Measurements from ENCODE around the gene OR52A1.
"Not testable (repeated sequence)": the region's sequence is repeated elsewhere in the genome, so short reads cannot be mapped to it uniquely, and the experiment has no call there.

The OR52A1 gene

DNA sequence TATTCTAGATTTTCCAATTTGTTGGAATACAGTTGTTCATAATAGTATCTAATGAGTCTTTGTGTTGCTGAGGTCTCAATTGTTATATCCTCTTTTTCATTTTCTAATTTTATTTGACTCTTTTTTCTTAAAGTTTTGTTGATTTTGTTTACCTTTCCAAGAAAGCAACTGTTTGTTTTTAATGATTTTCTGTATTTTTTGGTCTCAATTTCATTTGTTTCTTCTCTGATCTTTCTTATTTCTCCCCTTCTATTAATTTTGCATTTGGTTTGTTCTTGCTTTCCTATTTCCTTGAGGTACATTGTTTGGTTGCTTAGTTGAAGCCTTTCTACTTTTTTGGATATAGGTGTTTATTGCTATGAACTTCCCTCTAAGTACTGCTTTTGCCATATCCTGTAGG lies 5.2 kb upstream of the OR52A1 start:
- no peak for DNase-seq (ENCODE audit: low read depth)
- no peak for TF ChIP-seq CTCF (IDR thresholded peaks at IDR 0.05; ENCODE audit: low read length, missing control alignments)
- no peak overlapping the region for H3K4me3 ChIP-seq (replicated peaks; ENCODE audit: low read depth, low read length)

DNA sequence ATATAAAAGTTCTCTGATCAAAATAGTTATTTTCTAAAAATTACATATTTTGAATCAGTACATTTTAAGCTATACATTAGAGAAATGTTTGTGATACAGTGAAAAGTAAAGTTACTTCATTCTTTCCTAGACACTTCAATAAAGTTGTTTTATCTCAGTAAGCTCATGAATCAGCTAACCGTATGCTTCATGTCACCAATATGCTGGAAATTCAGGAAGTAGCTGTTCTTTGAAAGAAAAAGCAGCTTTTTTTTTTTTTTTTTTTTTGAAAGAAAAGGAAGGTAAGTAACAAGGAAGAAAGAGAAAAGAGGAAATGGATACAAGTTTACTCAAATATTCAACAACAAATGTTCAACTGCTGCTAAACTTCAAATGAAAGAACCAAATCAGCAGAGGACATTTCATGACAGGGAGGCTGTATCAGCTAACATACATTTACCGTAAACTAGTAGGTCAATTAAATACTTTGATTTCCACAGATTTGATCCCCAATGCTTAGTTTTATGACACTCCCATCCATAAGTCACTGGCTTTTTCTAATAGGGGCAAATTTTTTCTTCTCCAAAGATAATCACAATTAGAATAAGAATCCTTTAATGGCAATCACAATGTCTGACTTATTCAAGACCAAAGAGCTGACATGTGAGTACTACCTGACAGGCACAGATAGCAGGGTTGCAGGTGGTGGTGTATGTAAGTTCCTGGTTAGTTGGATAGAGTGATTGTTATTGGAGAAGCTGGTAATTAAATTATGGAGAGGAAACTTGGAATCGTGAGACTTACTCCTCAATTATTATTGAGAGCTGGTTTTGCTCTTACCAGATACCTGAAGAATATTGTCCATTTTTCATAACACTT lies 754 bp downstream of the OR52A1 start:
- H3K4me3 ChIP-seq (replicated peaks; ENCODE audit: low read depth, low read length), result no peak overlapping the region
- TF ChIP-seq CTCF (IDR thresholded peaks at IDR 0.05; ENCODE audit: low read length, missing control alignments), result no peak
- DNase-seq (ENCODE audit: low read depth), result no peak

- DNase-seq (ENCODE audit: low read depth), result no peak
- no peak overlapping the region for H3K4me3 ChIP-seq (replicated peaks; ENCODE audit: low read depth, low read length)
- no peak for TF ChIP-seq CTCF (IDR thresholded peaks at IDR 0.05; ENCODE audit: low read length, missing control alignments)
Observed at GRCh38 chr11:5151713-5152153, 2.8 kb downstream of the OR52A1 start.

GRCh38 chr11:5144206-5144605 lies 10.4 kb downstream of the OR52A1 start:
- DNase-seq (ENCODE audit: low read depth); H3K4me3 ChIP-seq (replicated peaks; ENCODE audit: low read depth, low read length): not testable (repeated sequence)

DNA sequence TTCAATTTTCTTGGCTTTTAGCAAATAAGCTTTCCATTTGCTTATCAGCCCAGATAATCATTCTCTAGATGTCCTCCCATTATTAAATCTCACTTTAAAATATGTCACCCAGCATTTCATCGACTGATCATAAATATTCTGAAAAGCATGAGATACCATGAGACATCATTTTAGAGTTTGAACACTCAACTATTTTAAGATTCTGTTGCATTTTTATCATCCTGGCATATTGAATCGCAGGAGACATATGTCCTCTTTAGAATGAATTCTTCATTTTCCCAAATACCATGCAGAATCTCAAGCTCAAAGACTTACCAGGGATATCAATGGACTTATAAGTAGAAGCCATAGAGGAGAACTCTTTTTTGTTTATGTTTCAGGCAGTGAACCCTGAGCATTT lies 16.6 kb downstream of the OR52A1 start, which contains the start of gene OR52A5:
OR52A5 (minus strand) TSS at position 361 of the 400 bp plus-strand sequence. CDS start 5,714 bp downstream, outside the sequence.
- no peak for DNase-seq (ENCODE audit: low read depth)
- H3K4me3 ChIP-seq (replicated peaks; ENCODE audit: low read depth, low read length), result no peak within 1 kb of the TSS
- no peak for TF ChIP-seq CTCF (IDR thresholded peaks at IDR 0.05; ENCODE audit: low read length, missing control alignments)

DNA sequence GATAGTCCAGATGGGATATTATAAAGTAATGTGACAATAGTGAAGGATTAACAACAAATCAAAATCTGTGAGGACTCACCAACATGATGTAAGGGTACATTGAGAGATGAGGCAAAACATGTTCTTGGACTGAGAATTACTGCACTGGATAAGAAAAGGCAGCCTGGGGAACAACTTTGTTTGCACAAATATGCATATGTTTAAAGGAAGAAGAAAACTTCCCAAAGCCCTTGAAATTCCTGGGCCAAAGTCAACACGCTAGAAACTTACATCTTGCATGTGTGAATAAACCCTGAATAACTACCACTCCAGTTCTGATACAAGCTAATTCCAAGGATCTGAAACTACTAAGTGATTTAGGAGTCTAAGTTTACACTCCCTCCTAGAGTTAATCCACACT lies 17.5 kb downstream of the OR52A1 start:
- no peak for TF ChIP-seq CTCF (IDR thresholded peaks at IDR 0.05; ENCODE audit: low read length, missing control alignments)
- no peak overlapping the region for H3K4me3 ChIP-seq (replicated peaks; ENCODE audit: low read depth, low read length)
- DNase-seq (ENCODE audit: low read depth), result no peak

- no peak for TF ChIP-seq CTCF (IDR thresholded peaks at IDR 0.05; ENCODE audit: low read length, missing control alignments)
- no peak overlapping the region for H3K4me3 ChIP-seq (replicated peaks; ENCODE audit: low read depth, low read length)
- no peak for DNase-seq (ENCODE audit: low read depth)
Observed at GRCh38 chr11:5136261-5136660, 18.3 kb downstream of the OR52A1 start.
